ENCODE data around the gene LTA4H.
A peak's percentile ranks its signal among the peaks of the same experiment; 100 is the strongest.

The LTA4H gene

GRCh38 chr12:96034621-96035282 lies 635 bp downstream of the LTA4H start (continued):
- TF ChIP-seq GLI2 (tag by site-specific recombination; IDR thresholded peaks at IDR 0.05; ENCODE audit: borderline replicate concordance, low read depth): no peak
- TF ChIP-seq, protein P1, sequence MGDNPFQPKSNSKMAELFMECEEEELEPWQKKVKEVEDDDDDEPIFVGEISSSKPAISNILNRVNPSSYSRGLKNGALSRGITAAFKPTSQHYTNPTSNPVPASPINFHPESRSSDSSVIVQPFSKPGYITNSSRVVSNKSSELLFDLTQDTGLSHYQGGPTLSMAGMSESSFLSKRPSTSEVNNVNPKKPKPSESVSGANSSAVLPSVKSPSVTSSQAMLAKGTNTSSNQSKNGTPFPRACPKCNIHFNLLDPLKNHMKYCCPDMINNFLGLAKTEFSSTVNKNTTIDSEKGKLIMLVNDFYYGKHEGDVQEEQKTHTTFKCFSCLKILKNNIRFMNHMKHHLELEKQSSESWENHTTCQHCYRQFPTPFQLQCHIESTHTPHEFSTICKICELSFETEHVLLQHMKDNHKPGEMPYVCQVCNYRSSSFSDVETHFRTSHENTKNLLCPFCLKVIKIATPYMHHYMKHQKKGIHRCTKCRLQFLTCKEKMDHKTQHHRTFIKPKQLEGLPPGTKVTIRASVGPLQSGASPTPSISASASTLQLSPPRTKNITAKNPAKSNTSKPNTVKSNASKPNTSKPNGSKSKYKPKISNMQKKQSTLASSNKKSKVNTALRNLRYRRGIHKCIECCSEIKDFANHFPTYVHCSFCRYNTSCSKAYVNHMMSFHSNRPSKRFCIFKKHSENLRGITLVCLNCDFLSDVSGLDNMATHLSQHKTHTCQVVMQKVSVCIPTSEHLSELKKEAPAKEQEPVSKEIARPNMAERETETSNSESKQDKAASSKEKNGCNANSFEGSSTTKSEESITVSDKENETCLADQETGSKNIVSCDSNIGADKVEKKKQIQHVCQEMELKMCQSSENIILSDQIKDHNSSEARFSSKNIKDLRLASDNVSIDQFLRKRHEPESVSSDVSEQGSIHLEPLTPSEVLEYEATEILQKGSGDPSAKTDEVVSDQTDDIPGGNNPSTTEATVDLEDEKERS (tag by site-specific recombination; IDR thresholded peaks at IDR 0.05): no peak
- TF ChIP-seq, protein P2, sequence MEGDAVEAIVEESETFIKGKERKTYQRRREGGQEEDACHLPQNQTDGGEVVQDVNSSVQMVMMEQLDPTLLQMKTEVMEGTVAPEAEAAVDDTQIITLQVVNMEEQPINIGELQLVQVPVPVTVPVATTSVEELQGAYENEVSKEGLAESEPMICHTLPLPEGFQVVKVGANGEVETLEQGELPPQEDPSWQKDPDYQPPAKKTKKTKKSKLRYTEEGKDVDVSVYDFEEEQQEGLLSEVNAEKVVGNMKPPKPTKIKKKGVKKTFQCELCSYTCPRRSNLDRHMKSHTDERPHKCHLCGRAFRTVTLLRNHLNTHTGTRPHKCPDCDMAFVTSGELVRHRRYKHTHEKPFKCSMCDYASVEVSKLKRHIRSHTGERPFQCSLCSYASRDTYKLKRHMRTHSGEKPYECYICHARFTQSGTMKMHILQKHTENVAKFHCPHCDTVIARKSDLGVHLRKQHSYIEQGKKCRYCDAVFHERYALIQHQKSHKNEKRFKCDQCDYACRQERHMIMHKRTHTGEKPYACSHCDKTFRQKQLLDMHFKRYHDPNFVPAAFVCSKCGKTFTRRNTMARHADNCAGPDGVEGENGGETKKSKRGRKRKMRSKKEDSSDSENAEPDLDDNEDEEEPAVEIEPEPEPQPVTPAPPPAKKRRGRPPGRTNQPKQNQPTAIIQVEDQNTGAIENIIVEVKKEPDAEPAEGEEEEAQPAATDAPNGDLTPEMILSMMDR (tag by site-specific recombination; IDR thresholded peaks at IDR 0.05): 0 out of 2 replicates have a peak, but pooled peaks have one; percentile 12
- no peak for TF ChIP-seq PRDM1 (tag by site-specific recombination; IDR thresholded peaks at IDR 0.05)
- no peak for TF ChIP-seq ZNF404 (tag by site-specific recombination; IDR thresholded peaks at IDR 0.05)
- TF ChIP-seq ZNF549 (tag by site-specific recombination; IDR thresholded peaks at IDR 0.05): no peak
- TF ChIP-seq ZNF626 (tag by site-specific recombination; IDR thresholded peaks at IDR 0.05): no peak
- TF ChIP-seq ZNF747 (tag by site-specific recombination; IDR thresholded peaks at IDR 0.05): no peak
- TF ChIP-seq SALL2 (tag by site-specific recombination; IDR thresholded peaks at IDR 0.05; ENCODE audit: borderline replicate concordance): no peak
- TF ChIP-seq ZNF114 (tag by site-specific recombination; IDR thresholded peaks at IDR 0.05): no peak
- no peak for TF ChIP-seq ZNF791 (tag by site-specific recombination; IDR thresholded peaks at IDR 0.05)
- TF ChIP-seq, protein P3, sequence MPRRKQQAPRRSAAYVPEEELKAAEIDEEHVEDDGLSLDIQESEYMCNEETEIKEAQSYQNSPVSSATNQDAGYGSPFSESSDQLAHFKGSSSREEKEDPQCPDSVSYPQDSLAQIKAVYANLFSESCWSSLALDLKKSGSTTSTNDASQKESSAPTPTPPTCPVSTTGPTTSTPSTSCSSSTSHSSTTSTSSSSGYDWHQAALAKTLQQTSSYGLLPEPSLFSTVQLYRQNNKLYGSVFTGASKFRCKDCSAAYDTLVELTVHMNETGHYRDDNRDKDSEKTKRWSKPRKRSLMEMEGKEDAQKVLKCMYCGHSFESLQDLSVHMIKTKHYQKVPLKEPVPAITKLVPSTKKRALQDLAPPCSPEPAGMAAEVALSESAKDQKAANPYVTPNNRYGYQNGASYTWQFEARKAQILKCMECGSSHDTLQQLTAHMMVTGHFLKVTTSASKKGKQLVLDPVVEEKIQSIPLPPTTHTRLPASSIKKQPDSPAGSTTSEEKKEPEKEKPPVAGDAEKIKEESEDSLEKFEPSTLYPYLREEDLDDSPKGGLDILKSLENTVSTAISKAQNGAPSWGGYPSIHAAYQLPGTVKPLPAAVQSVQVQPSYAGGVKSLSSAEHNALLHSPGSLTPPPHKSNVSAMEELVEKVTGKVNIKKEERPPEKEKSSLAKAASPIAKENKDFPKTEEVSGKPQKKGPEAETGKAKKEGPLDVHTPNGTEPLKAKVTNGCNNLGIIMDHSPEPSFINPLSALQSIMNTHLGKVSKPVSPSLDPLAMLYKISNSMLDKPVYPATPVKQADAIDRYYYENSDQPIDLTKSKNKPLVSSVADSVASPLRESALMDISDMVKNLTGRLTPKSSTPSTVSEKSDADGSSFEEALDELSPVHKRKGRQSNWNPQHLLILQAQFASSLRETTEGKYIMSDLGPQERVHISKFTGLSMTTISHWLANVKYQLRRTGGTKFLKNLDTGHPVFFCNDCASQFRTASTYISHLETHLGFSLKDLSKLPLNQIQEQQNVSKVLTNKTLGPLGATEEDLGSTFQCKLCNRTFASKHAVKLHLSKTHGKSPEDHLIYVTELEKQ (tag by site-specific recombination; IDR thresholded peaks at IDR 0.05; ENCODE audit: borderline replicate concordance): no peak
- TF ChIP-seq ZNF426 (tag by site-specific recombination; IDR thresholded peaks at IDR 0.05): no peak
- TF ChIP-seq ZFP37 (tag by site-specific recombination; IDR thresholded peaks at IDR 0.05): no peak
- TF ChIP-seq ZFP41 (tag by site-specific recombination; IDR thresholded peaks at IDR 0.05; ENCODE audit: borderline replicate concordance): no peak
- no peak for TF ChIP-seq ZNF610 (tag by site-specific recombination; IDR thresholded peaks at IDR 0.05; ENCODE audit: borderline replicate concordance)
- no peak for TF ChIP-seq ZNF24 (tag by site-specific recombination; IDR thresholded peaks at IDR 0.05)
- no peak for TF ChIP-seq ZNF433 (tag by site-specific recombination; IDR thresholded peaks at IDR 0.05; ENCODE audit: low read depth)
- TF ChIP-seq, protein P4, sequence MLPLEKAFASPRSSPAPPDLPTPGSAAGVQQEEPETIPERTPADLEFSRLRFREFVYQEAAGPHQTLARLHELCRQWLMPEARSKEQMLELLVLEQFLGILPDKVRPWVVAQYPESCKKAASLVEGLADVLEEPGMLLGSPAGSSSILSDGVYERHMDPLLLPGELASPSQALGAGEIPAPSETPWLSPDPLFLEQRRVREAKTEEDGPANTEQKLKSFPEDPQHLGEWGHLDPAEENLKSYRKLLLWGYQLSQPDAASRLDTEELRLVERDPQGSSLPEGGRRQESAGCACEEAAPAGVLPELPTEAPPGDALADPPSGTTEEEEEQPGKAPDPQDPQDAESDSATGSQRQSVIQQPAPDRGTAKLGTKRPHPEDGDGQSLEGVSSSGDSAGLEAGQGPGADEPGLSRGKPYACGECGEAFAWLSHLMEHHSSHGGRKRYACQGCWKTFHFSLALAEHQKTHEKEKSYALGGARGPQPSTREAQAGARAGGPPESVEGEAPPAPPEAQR (tag by site-specific recombination; IDR thresholded peaks at IDR 0.05): no peak
- no peak for TF ChIP-seq ZNF302 (tag by site-specific recombination; IDR thresholded peaks at IDR 0.05; ENCODE audit: low read depth)
- TF ChIP-seq ZNF558 (tag by site-specific recombination; IDR thresholded peaks at IDR 0.05): no peak
- TF ChIP-seq MYNN (tag by site-specific recombination; IDR thresholded peaks at IDR 0.05; ENCODE audit: borderline replicate concordance): no peak
- TF ChIP-seq, protein P5, sequence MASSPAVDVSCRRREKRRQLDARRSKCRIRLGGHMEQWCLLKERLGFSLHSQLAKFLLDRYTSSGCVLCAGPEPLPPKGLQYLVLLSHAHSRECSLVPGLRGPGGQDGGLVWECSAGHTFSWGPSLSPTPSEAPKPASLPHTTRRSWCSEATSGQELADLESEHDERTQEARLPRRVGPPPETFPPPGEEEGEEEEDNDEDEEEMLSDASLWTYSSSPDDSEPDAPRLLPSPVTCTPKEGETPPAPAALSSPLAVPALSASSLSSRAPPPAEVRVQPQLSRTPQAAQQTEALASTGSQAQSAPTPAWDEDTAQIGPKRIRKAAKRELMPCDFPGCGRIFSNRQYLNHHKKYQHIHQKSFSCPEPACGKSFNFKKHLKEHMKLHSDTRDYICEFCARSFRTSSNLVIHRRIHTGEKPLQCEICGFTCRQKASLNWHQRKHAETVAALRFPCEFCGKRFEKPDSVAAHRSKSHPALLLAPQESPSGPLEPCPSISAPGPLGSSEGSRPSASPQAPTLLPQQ (tag by site-specific recombination; IDR thresholded peaks at IDR 0.05): no peak
- no peak for TF ChIP-seq ZNF544 (tag by site-specific recombination; IDR thresholded peaks at IDR 0.05)
- no peak for TF ChIP-seq ZBTB6 (tag by site-specific recombination; IDR thresholded peaks at IDR 0.05)
- TF ChIP-seq HOXC10 (CRISPR knock-in tag; IDR thresholded peaks at IDR 0.05): no peak
- TF ChIP-seq ZNF654 (tag by site-specific recombination; IDR thresholded peaks at IDR 0.05; ENCODE audit: low read depth): no peak
- no peak for TF ChIP-seq GLIS2 (tag by site-specific recombination; IDR thresholded peaks at IDR 0.05)

Data from HEK293 (cell line).